Esophagus (tissue), 2 donors: ENCODE results near the gene FGD1. TPM values are rescaled to one million over a fixed set of nuclear protein-coding genes. Genes with fewer than 3 reads are reported as not detected.
"Not testable (repeated sequence)": the region's sequence is repeated elsewhere in the genome, so short reads cannot be mapped to it uniquely, and the experiment has no call there.

Experiments used
- H3K27ac ChIP-seq, 2 donors: one replicate each; pipeline ENCODE4 v1.5.1; 2013; ENCODE audit warnings: low read depth in 2 of 2, mild to moderate bottlenecking in 2 of 2, inconsistent platforms in 1 of 2, low read length in 1 of 2, moderate library complexity in 1 of 2
- H3K27me3 ChIP-seq, 2 donors: one replicate each; pipeline ENCODE4 v1.6.1; 2013; ENCODE audit warnings: low read length in 2 of 2, control low read depth in 1 of 2, mild to moderate bottlenecking in 1 of 2; ENCODE audit not compliant: insufficient read depth in 2 of 2, control insufficient read depth in 1 of 2
- H3K36me3 ChIP-seq, 2 donors: one replicate each; pipeline ENCODE4 v1.6.1; 2013; ENCODE audit warnings: low read length in 1 of 2; ENCODE audit not compliant: control insufficient read depth in 2 of 2, insufficient read depth in 2 of 2
- H3K4me1 ChIP-seq, 2 donors: one replicate each; pipeline ENCODE4 v1.6.1; 2013; ENCODE audit warnings: low read length in 1 of 2; ENCODE audit not compliant: control insufficient read depth in 2 of 2, insufficient read depth in 2 of 2
- H3K4me3 ChIP-seq, 2 donors: one replicate each; pipeline ENCODE4 v1.5.1; 2013; ENCODE audit warnings: low read length in 2 of 2, mild to moderate bottlenecking in 2 of 2, low read depth in 1 of 2, moderate library complexity in 1 of 2
- H3K9me3 ChIP-seq, 2 donors: one replicate each; pipeline ENCODE4 v1.6.1; 2013; ENCODE audit warnings: mild to moderate bottlenecking in 2 of 2, low read depth in 1 of 2, low read length in 1 of 2, moderate library complexity in 1 of 2; ENCODE audit not compliant: control insufficient read depth in 2 of 2, insufficient read depth in 1 of 2
- WGBS, 2 donors: extraction: QIAGEN DNeasy Blood & Tissue Kit; methylation state at CpG; one replicate each; pipeline ENCODE4 v1.1.7; 2013; 5-methylcytosine and 5-hydroxymethylcytosine counted together
- polyA plus RNA-seq, 2 donors: library from polyadenylated mRNA; stranded (reverse); fragments of 200-250 nt; gene quantifications; one replicate each; pipeline ENCODE4 v1.2.3, GENCODE V29; 2013
- donor health status: healthy with polysubstance abuse.
- donor health status: Bipolar disorder and iron deficiency.

The FGD1 gene
- polyA plus RNA-seq = 1 to 10 TPM; 4.2 to 4.9 TPM

- H3K4me3 ChIP-seq = peak within 1 kb of the TSS; percentile 56 to 67
- no peaks in the 10 kb centered on the region for H3K36me3 ChIP-seq
- no peaks in the 10 kb centered on the region for H3K9me3 ChIP-seq
- peak within 1 kb of the TSS; percentile 58 to 63 for H3K27ac ChIP-seq
- no peaks in the 10 kb centered on the region for H3K27me3 ChIP-seq
- WGBS, 2 donors = 2 to 31% methylated on average over 21 to 50 of the region's 51 CpGs
- no peaks in the 10 kb centered on the region for H3K4me1 ChIP-seq
Measured at GRCh38 chrX:54495814-54496516, at the start of gene FGD1. Gene FGD1, minus strand, starts transcription at chrX:54496234. Its CDS starts 802 bp downstream, at chrX:54495432.

- H3K9me3 ChIP-seq, H3K27me3 ChIP-seq, H3K4me1 ChIP-seq, H3K4me3 ChIP-seq, H3K27ac ChIP-seq: not testable (repeated sequence)
- 91 to 96% methylated on average over 2 of the region's 4 CpGs for WGBS, 2 donors
- peaks cover 3 to 20% of the 10 kb centered on the region in 2 donors for H3K36me3 ChIP-seq
Measured at GRCh38 chrX:54542239-54542638, 46.2 kb upstream of the FGD1 start.

GRCh38 chrX:54540289-54540688 is 44.3 kb upstream of the FGD1 start:
- no peaks in the 10 kb centered on the region for H3K4me1 ChIP-seq
- no peak overlapping the region for H3K27ac ChIP-seq
- H3K4me3 ChIP-seq = no peak overlapping the region
- WGBS, 2 donors = 75 to 90% methylated on average over 4 of the region's 4 CpGs
- no peaks in the 10 kb centered on the region for H3K9me3 ChIP-seq
- peaks cover 3 to 18% of the 10 kb centered on the region in 2 donors for H3K36me3 ChIP-seq
- no peaks in the 10 kb centered on the region for H3K27me3 ChIP-seq

- H3K4me1 ChIP-seq = peaks cover 0 to 2% of the 10 kb centered on the region in 2 donors
- H3K9me3 ChIP-seq = no peaks in the 10 kb centered on the region
- 78 to 84% methylated on average over 4 of the region's 4 CpGs for WGBS, 2 donors
- no peaks in the 10 kb centered on the region for H3K27me3 ChIP-seq
- H3K4me3 ChIP-seq = no peak overlapping the region
- no peak overlapping the region for H3K27ac ChIP-seq
- peaks cover 0 to 4% of the 10 kb centered on the region in 2 donors for H3K36me3 ChIP-seq
Measured at GRCh38 chrX:54534271-54534670, 38.2 kb upstream of the FGD1 start.

- no peaks in the 10 kb centered on the region for H3K27me3 ChIP-seq
- 0 to 30% methylated on average over 22 of the region's 22 CpGs for WGBS, 2 donors
- H3K9me3 ChIP-seq = no peaks in the 10 kb centered on the region
- no peaks in the 10 kb centered on the region for H3K36me3 ChIP-seq
- H3K4me3 ChIP-seq = peak overlapping the region; percentile 57 to 77
- peaks cover 0 to 2% of the 10 kb centered on the region in 2 donors for H3K4me1 ChIP-seq
- H3K27ac ChIP-seq = peak overlapping the region; percentile 67
Measured at GRCh38 chrX:54530357-54530900, 34.4 kb upstream of the FGD1 start.

GRCh38 chrX:54529552-54530356 is 33.7 kb upstream of the FGD1 start, which contains the start of gene GNL3L:
Gene GNL3L, plus strand, starts transcription at chrX:54530219. Its CDS starts 2,348 bp downstream, at chrX:54532567.
- peak within 1 kb of the TSS; percentile 82 to 89 for H3K27ac ChIP-seq
- H3K36me3 ChIP-seq = no peaks in the 10 kb centered on the region
- peak within 1 kb of the TSS; percentile 57 to 77 for H3K4me3 ChIP-seq
- WGBS, 2 donors = 3 to 45% methylated on average over 37 to 38 of the region's 51 CpGs
- H3K4me1 ChIP-seq = peaks cover 0 to 2% of the 10 kb centered on the region in 2 donors
- H3K27me3 ChIP-seq = no peaks in the 10 kb centered on the region
- no peaks in the 10 kb centered on the region for H3K9me3 ChIP-seq

- H3K36me3 ChIP-seq = no peaks in the 10 kb centered on the region
- H3K9me3 ChIP-seq = no peaks in the 10 kb centered on the region
- no peaks in the 10 kb centered on the region for H3K27me3 ChIP-seq
- WGBS, 2 donors = 39 to 57% methylated on average over 3 of the region's 3 CpGs
- H3K4me1 ChIP-seq = peaks cover 0 to 2% of the 10 kb centered on the region in 2 donors
- H3K27ac ChIP-seq = peak overlapping the region in 1 of 2 donors; percentile 82
- peak overlapping the region in 1 of 2 donors; percentile 53 for H3K4me3 ChIP-seq
Measured at GRCh38 chrX:54529151-54529550, 33.1 kb upstream of the FGD1 start.

- WGBS, 2 donors = 66 to 74% methylated on average over 4 of the region's 4 CpGs
- Histone ChIP-seq H3K4me3 (no peak overlapping the region), H3K4me1 (no peaks in the 10 kb centered on the region), H3K36me3 (no peaks in the 10 kb centered on the region), H3K27me3 (peaks cover 0 to 4% of the 10 kb centered on the region in 2 donors), H3K27ac (no peak overlapping the region), H3K9me3 (no peaks in the 10 kb centered on the region)
Measured at GRCh38 chrX:54509400-54509799, 13.4 kb upstream of the FGD1 start.

GRCh38 chrX:54496936-54497335 is 902 bp upstream of the FGD1 start:
- Histone ChIP-seq H3K4me1 (no peaks in the 10 kb centered on the region), H3K36me3 (no peaks in the 10 kb centered on the region), H3K27me3 (no peaks in the 10 kb centered on the region), H3K4me3 (no peak overlapping the region), H3K27ac (peak overlapping the region in 1 of 2 donors; percentile 31), H3K9me3 (no peaks in the 10 kb centered on the region)
- WGBS, 2 donors = 81 to 84% methylated on average over 6 of the region's 6 CpGs
